ENCODE measurements around the gene MPRIP.

DNA sequence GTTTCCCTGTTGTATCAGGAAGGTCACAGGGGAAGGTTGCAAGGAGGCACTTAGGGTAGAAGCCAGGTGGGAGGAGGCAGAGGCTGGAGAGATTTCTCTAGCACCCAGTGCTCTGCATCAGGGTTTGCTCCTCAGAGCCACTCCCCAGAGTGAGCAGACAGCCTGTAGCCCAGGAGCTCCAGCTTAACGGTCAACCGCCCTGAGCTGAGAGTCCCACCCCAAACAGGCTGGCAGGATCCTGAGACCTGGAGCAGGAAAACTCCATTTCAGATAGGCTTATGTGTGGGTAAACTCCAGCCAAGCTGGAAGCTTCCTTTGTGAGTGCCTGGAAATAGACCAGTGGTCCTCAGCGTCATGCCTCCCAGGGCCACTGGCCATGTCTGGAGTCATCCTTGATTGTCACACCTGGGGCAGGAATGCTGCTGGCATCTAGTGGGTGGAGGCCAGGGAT lies 37.9 kb downstream of the MPRIP start:
- TF ChIP-seq, protein P1, sequence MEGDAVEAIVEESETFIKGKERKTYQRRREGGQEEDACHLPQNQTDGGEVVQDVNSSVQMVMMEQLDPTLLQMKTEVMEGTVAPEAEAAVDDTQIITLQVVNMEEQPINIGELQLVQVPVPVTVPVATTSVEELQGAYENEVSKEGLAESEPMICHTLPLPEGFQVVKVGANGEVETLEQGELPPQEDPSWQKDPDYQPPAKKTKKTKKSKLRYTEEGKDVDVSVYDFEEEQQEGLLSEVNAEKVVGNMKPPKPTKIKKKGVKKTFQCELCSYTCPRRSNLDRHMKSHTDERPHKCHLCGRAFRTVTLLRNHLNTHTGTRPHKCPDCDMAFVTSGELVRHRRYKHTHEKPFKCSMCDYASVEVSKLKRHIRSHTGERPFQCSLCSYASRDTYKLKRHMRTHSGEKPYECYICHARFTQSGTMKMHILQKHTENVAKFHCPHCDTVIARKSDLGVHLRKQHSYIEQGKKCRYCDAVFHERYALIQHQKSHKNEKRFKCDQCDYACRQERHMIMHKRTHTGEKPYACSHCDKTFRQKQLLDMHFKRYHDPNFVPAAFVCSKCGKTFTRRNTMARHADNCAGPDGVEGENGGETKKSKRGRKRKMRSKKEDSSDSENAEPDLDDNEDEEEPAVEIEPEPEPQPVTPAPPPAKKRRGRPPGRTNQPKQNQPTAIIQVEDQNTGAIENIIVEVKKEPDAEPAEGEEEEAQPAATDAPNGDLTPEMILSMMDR (conservative IDR thresholded peaks at IDR 0.05), result no peak
- TF ChIP-seq EZH2 (IDR thresholded peaks at IDR 0.05; ENCODE audit: low read depth), result no peak

All from PC-9 (cell line).